HCT116 (cell line): ENCODE results near the gene SLC24A2.

Experiments used
- CEBPB ChIP-seq: IDR thresholded peaks from 2 replicates; pipeline ENCODE4 v1.6.1; 2012; ENCODE audit warnings: low read depth
- CTCF ChIP-seq, 3 experiments: fragments of 200-600 bp in 1 of 3; sonication (generic) in 1 of 3; IDR thresholded peaks in 2 of 3; conservative IDR thresholded peaks in 1 of 3; 2 replicates each; pipeline ENCODE4 v1.5.1; 2012 to 2017; ENCODE audit warnings: low read depth in 2 of 3, low read length in 2 of 3, antibody characterized with exemption in 1 of 3, borderline replicate concordance in 1 of 3, control low read depth in 1 of 3, mild to moderate bottlenecking in 1 of 3, mixed read lengths in 1 of 3, mixed run types in 1 of 3, moderate library complexity in 1 of 3; ENCODE audit not compliant: insufficient read depth in 1 of 3
- EGR1 ChIP-seq: IDR thresholded peaks from 2 replicates; pipeline ENCODE4 v1.6.1; 2012; ENCODE audit warnings: low read depth
- FOSL1 ChIP-seq: IDR thresholded peaks from 2 replicates; pipeline ENCODE4 v1.6.1; 2012; ENCODE audit warnings: low read depth
- JUND ChIP-seq: IDR thresholded peaks from 2 replicates; pipeline ENCODE4 v1.6.1; 2012
- MAX ChIP-seq: IDR thresholded peaks from 2 replicates; pipeline ENCODE4 v1.6.1; 2012
- POLR2A ChIP-seq: IDR thresholded peaks from 2 replicates; pipeline ENCODE4 v1.7.0; 2011; ENCODE audit warnings: borderline replicate concordance; ENCODE audit not compliant: insufficient read depth, insufficient read length; ENCODE audit errors: extremely low read depth
- POLR2AphosphoS5 ChIP-seq: IDR thresholded peaks from 2 replicates; pipeline ENCODE4 v1.6.1; 2011; ENCODE audit warnings: mild to moderate bottlenecking, low read depth, low read length, moderate library complexity
- RAD21 ChIP-seq: IDR thresholded peaks from 2 replicates; pipeline ENCODE4 v1.6.1; 2012; ENCODE audit warnings: low read depth, mild to moderate bottlenecking
- REST ChIP-seq: IDR thresholded peaks from 2 replicates; pipeline ENCODE4 v1.6.1; 2012; ENCODE audit warnings: low read depth
- SIN3A ChIP-seq: IDR thresholded peaks from 2 replicates; pipeline ENCODE4 v1.6.1; 2012; ENCODE audit warnings: low read depth
- ZNF274 ChIP-seq: fragments of 200-500 bp; sonication (Bioruptor generic); IDR thresholded peaks from 2 replicates; pipeline ENCODE4 v1.6.1; 2014; ENCODE audit warnings: mild to moderate bottlenecking, low read depth, low read length, inconsistent platforms
- TF ChIP-seq, protein P1 (sequence below): IDR thresholded peaks from 2 replicates; pipeline ENCODE4 v1.6.1; 2012

GRCh38 chr9:19816769-19817168, 27.9 kb upstream of the SLC24A2 start:
- TF ChIP-seq CTCF (IDR thresholded peaks at IDR 0.05 in 2 of 3, conservative IDR thresholded peaks at IDR 0.05 in 1 of 3; ENCODE audit: borderline replicate concordance in 1 of 3, insufficient read depth in 1 of 3, low read depth in 2 of 3, low read length in 2 of 3) = no peak
- no peak for TF ChIP-seq POLR2A
- TF ChIP-seq, protein P1, sequence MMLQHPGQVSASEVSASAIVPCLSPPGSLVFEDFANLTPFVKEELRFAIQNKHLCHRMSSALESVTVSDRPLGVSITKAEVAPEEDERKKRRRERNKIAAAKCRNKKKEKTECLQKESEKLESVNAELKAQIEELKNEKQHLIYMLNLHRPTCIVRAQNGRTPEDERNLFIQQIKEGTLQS = no peak
- TF ChIP-seq FOSL1 = no peak
- TF ChIP-seq POLR2AphosphoS5 = no peak
- no peak for TF ChIP-seq RAD21
- no peak for TF ChIP-seq SIN3A
- TF ChIP-seq EGR1 = no peak
- TF ChIP-seq MAX = no peak
- no peak for TF ChIP-seq REST
- no peak for TF ChIP-seq CEBPB
- TF ChIP-seq JUND = no peak
- no peak for TF ChIP-seq ZNF274
